ENCODE measurements around the gene MED17. TPM values are rescaled to one million over a fixed set of nuclear protein-coding genes. Genes with fewer than 3 reads are reported as not detected.

MED17 gene
- total and polyA plus RNA-seq, 10 of the 15 experiments (the other 5 are each of a cell fraction or from before 2014, with no cell fraction given) = 7.3 to 38.7 (median 28.3) TPM

GRCh38 chr11:93746101-93746500 is 38.0 kb upstream of the MED17 start (continued):
- TF ChIP-seq SMC3 (IDR thresholded peaks at IDR 0.05; ENCODE audit: borderline replicate concordance, low read length) = no peak

- Histone ChIP-seq H4K20me1 (ENCODE audit: control insufficient read depth, insufficient read depth) (no peaks in the 10 kb centered on the region), H3K79me2 (ENCODE audit: control insufficient read depth, insufficient read depth, low read length) (peaks cover 14% of the 10 kb centered on the region), H3K9ac (ENCODE audit: control insufficient read depth, insufficient read depth, low read length) (no peak overlapping the region), H3K9me3 (replicated peaks; ENCODE audit: control insufficient read depth, insufficient read depth, low read length) (no peaks in the 10 kb centered on the region), H3K4me3 (no peak overlapping the region), H3K4me2 (ENCODE audit: control insufficient read depth, insufficient read depth) (no peak overlapping the region), H3K4me1 (ENCODE audit: control insufficient read depth, insufficient read depth, low read length) (no peaks in the 10 kb centered on the region), H2AFZ (ENCODE audit: control insufficient read depth, low read depth, low read length) (no peak overlapping the region), H3K36me3 (ENCODE audit: control insufficient read depth in 2 of 2, insufficient read depth in 2 of 2, low read length in 1 of 2) (peaks cover 0 to 2% of the 10 kb centered on the region in 2 experiments; a peak in 1 of 4 replicates), H3K27ac (ENCODE audit: control insufficient read depth, insufficient read depth) (no peak overlapping the region), H3K27me3 (replicated peaks in 1 of 2; ENCODE audit: control insufficient read depth in 2 of 2, insufficient read depth in 2 of 2, low read length in 1 of 2) (no peaks in the 10 kb centered on the region)
- intact Hi-C loops (cut with micrococcal nuclease; ENCODE audit: unreplicated experiment) (no loop called here), in situ Hi-C loops (cut with MboI) (no loop called here)
- RAD21 ChIA-PET (ENCODE audit: unreplicated experiment) = interaction anchor here (0.6 to 1.2 kb wide), 3 partner anchors 9 to 37 kb away, joined by 3 to 12 read pairs (median 3); partner anchors contain the start of gene MED17
- SMC1A ChIA-PET (ENCODE audit: uncharacterized antibody, unreplicated experiment) = interaction anchor here (0.9 to 2.7 kb wide), 6 partner anchors 9 to 211 kb away, joined by 3 to 12 read pairs (median 6); partner anchors contain the start of gene MED17
- peak in 1 of 2 experiments; percentile 48; a peak in 1 of 4 replicates for TF ChIP-seq EP300 (IDR thresholded peaks at IDR 0.05; ENCODE audit: borderline replicate concordance in 1 of 2, control insufficient read depth in 1 of 2, low read depth in 2 of 2, low read length in 2 of 2)
- TF ChIP-seq MLLT1 (IDR thresholded peaks at IDR 0.05) = 0 out of 2 replicates have a peak, but pooled peaks have one; percentile 21
- no peak for TF ChIP-seq CBFB (IDR thresholded peaks at IDR 0.05; ENCODE audit: low read depth)
- FAIRE-seq (no peak), DNase-seq (ENCODE audit: low read depth, low spot score) (no peak), ATAC-seq (peak; percentile 91)
- CTCF ChIA-PET = interaction anchor here (0.5 to 1.4 kb wide), 2 partner anchors 10 to 73 kb away, joined by 3 to 7 read pairs; no protein-coding TSS in a partner anchor
- POLR2A ChIA-PET = interaction anchor here (0.9 to 1.1 kb wide), 2 partner anchors 36 to 37 kb away, joined by 3 to 4 read pairs; partner anchors contain the start of gene MED17
- BruUV-seq (replicated peaks) = no TSS peak
- 56% methylated on average over 1 of the region's 1 CpG for WGBS (ENCODE audit: insufficient coverage, insufficient replicate concordance, low lambda C conversion rate, missing lambda C conversion rate)
Observed at GRCh38 chr11:93747122-93747521, 37.0 kb upstream of the MED17 start.

All from GM12878 (cell line).